LoVo (cell line): ENCODE data around the gene MCM9.
"Not testable (repeated sequence)": the region's sequence is repeated elsewhere in the genome, so short reads cannot be mapped to it uniquely, and the experiment has no call there.

Source experiments
- DNase-seq: peaks from one replicate; pipeline ENCODE4 v3.0.0-alpha.2; 2016; ENCODE audit warnings: low spot score

MCM9 gene

DNA sequence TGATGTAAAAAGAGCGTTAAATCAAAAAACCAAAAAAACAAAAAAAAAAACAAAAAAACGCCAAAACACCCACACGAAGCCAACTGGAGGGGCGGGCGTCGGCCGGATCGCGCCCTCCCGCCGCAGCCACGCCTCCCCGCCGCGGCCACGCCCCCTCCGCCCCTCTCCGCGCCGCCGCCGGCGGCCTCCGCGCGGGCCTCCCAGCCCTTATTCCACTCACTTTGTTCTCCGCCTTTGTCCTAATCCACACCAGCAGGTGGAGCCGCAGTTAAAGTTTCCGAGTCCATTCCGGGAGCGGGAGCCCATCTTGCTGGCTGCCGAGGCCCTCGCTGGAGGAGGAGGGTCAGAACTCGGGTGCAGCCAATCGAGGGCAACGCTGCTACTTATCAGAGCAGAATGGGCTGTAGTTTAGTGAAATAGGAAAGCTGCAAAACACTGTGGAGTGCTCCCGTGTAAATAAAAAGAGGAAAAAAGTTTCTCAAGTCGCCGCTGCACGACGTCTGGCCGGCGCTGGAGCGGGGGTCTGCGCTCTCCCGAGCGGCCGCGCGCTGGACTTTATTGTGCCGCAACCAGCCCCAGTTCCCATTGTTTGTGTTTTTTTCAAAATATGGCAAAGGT, 41.0 kb downstream of the MCM9 start, which contains the start of gene ASF1A:
TSS of gene ASF1A (plus strand) at position 346 of the 618 bp plus-strand sequence. CDS start at position 608, 262 bp downstream.
- peak; percentile 94 for DNase-seq

GRCh38 chr6:118893064-118893806, 41.7 kb downstream of the MCM9 start:
- peak; percentile 44 for DNase-seq

- DNase-seq = no peak
These were observed 42.5 kb downstream of the MCM9 start for GRCh38 chr6:118892355-118892991.

- DNase-seq = no peak
These were observed 43.8 kb downstream of the MCM9 start for GRCh38 chr6:118890997-118891790.

GRCh38 chr6:118889163-118889562, 45.8 kb downstream of the MCM9 start:
- no peak for DNase-seq

DNA sequence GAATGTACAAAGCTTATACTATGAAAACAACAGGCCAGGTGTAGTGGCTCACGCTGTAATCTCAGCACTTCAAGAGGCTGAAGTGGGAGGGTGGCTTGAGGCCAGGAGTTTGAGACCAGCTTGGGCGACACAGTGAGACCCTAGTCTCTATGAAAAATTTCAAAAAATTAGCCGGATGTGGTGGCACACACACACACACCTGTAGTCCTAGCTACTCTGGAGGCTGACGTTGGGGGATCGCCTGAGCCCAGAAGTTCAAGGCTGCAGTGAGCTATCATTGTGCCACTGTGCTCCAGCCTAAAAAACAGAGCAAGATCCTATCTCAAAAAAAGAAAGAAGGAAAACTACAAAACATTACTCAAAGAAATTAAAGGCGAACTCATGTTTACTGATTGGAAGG, 48.3 kb downstream of the MCM9 start:
- no peak for DNase-seq

DNA sequence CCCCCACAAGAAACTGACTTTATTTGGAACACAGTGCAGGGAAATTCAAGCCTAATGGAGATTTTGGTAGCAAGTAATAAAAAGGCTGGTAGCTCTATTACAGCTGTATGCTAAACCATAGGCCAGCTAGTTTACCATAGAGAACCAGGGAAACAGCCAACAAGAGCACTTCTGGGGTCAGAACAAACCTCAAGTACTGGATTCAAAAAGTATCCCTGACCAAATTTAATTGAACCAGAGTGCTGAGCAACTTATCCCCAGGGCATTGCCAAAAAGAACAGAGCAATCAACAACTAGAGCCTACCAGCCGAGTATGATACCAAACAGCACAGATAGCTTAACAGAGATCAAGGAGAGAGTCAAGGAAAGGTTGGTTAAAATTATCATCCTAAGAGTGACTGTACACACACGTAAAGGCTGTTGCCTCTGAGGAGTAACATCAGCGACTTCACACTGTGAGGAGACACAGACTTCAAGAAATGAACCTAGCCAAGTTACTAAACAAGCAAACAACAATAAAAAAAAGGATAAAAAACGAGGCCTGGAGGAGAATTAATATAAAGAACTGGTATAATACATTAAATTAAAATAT, 52.5 kb downstream of the MCM9 start:
- DNase-seq = no peak

DNA sequence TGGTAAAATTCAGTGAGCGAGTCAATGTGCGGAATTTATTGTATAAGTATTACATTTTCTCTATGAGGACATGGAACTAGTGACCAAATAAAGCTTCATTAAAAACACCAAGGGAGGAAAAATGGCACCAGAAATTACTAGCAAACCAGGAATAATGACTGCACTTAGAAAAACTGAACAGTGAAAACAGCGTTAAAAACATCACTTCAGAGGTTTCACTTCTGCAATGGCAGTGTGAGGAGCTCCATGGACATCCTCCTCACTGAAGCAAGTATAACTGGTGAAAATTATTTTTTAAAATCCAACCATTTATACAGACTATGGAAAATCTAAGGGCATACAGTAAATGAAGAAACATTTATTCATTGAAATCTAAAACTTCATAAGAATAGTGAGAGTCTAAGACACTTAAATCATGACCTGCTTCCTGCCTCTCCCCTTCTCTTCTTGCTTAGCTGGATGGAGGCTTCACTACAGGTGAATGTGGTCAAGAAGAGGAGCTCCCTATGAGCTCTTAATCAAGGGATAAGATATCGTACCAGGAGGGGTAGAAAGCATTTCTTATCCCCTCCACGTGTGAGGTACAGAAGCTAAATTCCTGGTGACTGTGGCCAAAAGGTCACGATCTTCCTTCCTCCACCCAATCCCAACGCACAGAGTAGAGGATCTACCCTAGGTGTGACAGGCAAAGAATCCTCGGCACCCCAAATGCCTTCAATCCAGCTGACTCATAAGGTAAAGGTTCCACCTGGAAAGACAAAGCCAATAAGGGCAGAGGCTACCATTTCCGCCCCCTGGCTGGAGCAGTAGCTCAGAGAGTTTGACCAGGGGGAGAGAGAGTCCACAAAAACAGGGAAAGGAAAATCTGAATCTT, 53.3 kb downstream of the MCM9 start:
- DNase-seq = no peak

GRCh38 chr6:118877806-118878205, 57.2 kb downstream of the MCM9 start:
- DNase-seq = no peak

DNA sequence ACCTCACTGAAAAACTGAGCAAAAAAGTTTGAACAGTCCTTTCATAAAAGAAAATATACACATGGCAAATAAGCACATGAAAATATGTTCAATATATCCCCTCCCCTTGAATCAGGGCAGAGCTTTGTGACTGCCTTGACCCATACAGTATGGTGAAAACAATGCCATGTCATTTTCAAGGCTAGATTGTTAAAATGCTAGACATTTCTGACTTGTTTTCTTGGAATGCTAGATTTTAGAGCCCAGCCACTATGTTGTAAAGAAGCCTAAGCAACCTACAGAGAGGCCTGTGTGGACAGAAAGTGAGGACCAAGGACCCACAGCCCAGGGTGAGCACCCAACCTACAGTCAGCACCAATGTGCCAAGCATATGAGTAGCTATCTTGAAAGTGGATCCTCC, 58.1 kb downstream of the MCM9 start:
- DNase-seq = no peak

DNA sequence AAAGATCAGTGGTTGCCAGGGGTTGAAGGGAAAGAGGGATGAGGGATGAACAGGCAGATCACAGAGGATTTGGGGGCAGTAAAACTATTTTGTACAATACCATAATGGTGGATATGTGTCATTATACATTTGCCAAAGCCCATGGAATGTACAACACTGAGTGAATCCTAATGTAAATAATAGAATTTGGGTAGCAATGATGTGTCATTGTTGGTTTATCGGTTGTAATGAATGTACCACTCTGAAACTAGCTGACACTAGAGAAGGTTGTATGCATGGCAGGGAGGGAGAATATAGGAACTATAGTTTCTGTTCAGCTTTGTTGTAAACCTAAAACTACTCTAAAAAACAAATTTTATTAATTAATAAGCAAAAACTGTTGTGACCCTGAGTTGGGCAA, 58.8 kb downstream of the MCM9 start:
- no peak for DNase-seq

GRCh38 chr6:118875672-118876071, 59.3 kb downstream of the MCM9 start:
- no peak for DNase-seq

DNA sequence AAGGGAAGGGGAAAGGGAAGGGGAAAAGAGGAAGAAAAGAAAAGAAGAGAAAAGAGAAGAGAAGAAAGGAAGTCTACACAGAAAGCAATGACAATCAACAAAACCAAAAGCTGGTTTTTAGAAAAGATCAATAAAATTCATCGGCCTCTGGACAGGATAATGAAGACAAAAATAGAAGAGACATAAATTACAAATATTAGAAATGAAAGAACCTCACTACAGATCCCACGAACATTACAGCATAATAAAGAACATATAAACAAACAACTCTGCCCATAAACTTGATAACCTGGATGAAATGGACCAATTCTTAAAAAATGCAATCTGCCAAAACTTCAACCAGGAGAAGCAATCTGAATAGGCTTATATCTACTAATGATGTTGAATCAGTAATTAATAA, 61.7 kb downstream of the MCM9 start:
- no peak for DNase-seq

GRCh38 chr6:118872726-118873125, 62.2 kb downstream of the MCM9 start:
- DNase-seq = no peak

DNA sequence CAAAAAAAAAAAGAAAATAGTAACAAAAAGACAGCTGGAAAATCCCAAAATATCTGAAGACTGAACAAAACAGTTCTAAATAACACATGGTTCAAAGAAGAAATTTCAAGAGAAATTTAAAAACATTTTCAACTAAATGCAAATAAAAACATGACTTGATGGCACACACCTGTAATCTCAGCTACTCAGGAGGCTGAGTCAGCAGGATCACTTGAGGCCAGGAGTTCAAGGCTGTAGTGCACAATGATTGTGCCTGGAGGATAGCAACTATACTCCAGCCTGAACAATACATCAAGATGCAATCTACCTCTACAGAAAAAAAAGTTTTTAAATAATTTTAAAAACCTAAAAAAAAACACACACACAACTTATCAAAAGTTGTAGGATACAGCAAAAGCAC, 62.6 kb downstream of the MCM9 start:
- no peak for DNase-seq

GRCh38 chr6:118871331-118871730, 63.6 kb downstream of the MCM9 start:
- DNase-seq = no peak

DNA sequence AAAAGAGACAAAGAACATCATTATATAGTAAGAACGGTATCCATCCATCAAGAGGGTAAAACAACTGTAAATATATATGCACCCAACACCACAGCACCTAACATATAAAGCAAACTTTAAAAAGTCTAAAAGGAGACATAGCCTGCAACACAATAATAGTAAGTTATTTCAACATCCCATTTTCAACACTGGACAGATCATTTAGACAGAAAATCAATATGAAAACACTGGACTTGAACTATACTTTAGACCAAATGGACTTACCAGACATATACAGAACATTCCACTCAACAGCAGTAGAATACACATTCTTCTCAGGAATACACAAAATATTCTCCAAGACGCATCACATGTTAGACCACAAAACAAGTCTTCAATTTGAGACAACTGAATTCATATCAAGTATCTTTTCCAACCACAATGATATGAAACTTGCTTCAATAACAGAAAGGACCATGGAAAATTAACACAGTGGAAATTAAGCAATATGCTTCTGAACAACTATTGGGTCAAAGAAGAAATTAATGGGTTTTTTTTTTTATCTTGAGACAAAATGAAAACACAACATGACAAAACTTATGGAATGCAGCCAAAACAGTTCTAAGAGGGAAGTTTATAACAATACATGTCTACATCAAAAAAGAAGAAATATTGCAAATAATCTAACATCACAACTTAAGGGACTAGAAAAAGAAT, 64.9 kb downstream of the MCM9 start:
- no peak for DNase-seq

- no peak for DNase-seq
These were observed 65.6 kb downstream of the MCM9 start for GRCh38 chr6:118869350-118869749.

GRCh38 chr6:118868901-118869300, 66.1 kb downstream of the MCM9 start:
- DNase-seq = not testable (repeated sequence)

DNA sequence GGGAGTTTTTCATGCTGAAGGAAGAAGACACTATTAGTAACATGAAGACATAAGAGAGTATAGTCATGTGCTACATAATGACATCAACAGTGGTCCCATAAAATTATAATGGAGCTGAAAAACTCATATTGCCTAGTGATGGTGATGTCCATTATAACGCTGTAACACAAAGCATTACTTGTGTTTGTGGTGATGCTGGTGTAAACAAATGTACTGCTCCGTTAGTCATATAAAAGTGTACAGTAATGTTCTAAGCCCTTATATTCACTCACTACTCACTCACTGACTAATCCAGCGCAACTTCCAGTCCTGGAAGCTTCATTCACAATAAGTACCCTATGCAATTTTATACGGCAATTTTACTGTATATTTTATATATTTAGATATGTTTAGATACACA, 67.8 kb downstream of the MCM9 start:
- no peak for DNase-seq

GRCh38 chr6:118865100-118865391, 69.9 kb downstream of the MCM9 start:
- no peak for DNase-seq
